Measurements from ENCODE around the gene FNDC3B. TPM values are rescaled to one million over a fixed set of nuclear protein-coding genes. Genes with fewer than 3 reads are reported as not detected.

The FNDC3B gene
- total RNA-seq, 1 experiment from 2014 or later, result 173 TPM

- no peak for DNase-seq (ENCODE audit: low read depth, low spot score)
- ChIA-PET CTCF (no interaction called here), POLR2A (no interaction called here)
- no TSS peak for BruUV-seq (replicated peaks)
- peak overlapping the region; percentile 92 for H3K27ac ChIP-seq (ENCODE audit: low read length)
- in situ Hi-C loops (cut with HindIII; ENCODE audit: low pct_unique_long_range_greater_than_20kb, low sequenced_read_pairs) (no loop called here), intact Hi-C loops (cut with micrococcal nuclease; ENCODE audit: unreplicated experiment) (no loop called here)
- no peaks in the 10 kb centered on the region for H3K9me3 ChIP-seq (ENCODE audit: control insufficient read depth, insufficient read depth, low read depth, low read length)
- peak; percentile 85 for ATAC-seq
- no peaks in the 10 kb centered on the region for H3K27me3 ChIP-seq (ENCODE audit: control insufficient read depth, insufficient read depth, low read length)
- H3K36me3 ChIP-seq (ENCODE audit: control insufficient read depth, insufficient read depth, low read length), result no peaks in the 10 kb centered on the region
- H3K4me3 ChIP-seq (ENCODE audit: low read depth in 2 of 2, low read length in 2 of 2), result peak overlapping the region in 1 of 2 experiments; percentile 9; a peak in 2 of 4 replicates
- H3K4me1 ChIP-seq (ENCODE audit: control insufficient read depth, insufficient read depth, low read length), result peaks cover 66% of the 10 kb centered on the region
- TF ChIP-seq REST (IDR thresholded peaks at IDR 0.05; ENCODE audit: insufficient read depth in 1 of 2, low read depth in 2 of 2, low read length in 1 of 2) (no peak), SIN3A (IDR thresholded peaks at IDR 0.05; ENCODE audit: borderline replicate concordance, insufficient read depth, low read depth, low read length) (no peak), CTCF (IDR thresholded peaks at IDR 0.05) (no peak), TCF7L2 (IDR thresholded peaks at IDR 0.05; ENCODE audit: low read depth, low read length) (no peak), POLR2AphosphoS5 (IDR thresholded peaks at IDR 0.05; ENCODE audit: low read depth, low read length) (peak; percentile 52; the same call in 1 of the 2 replicates)
These were observed 164.3 kb downstream of the FNDC3B start for GRCh38 chr3:172203522-172204258.

GRCh38 chr3:172204716-172205115, 165.3 kb downstream of the FNDC3B start:
- H3K4me1 ChIP-seq (ENCODE audit: control insufficient read depth, insufficient read depth, low read length), result peaks cover 76% of the 10 kb centered on the region
- no TSS peak for BruUV-seq (replicated peaks)
- no peak overlapping the region for H3K4me3 ChIP-seq (ENCODE audit: low read depth in 2 of 2, low read length in 2 of 2)
- no peaks in the 10 kb centered on the region for H3K27me3 ChIP-seq (ENCODE audit: control insufficient read depth, insufficient read depth, low read length)
- ChIA-PET POLR2A (no interaction called here), CTCF (no interaction called here)
- intact Hi-C loops (cut with micrococcal nuclease; ENCODE audit: unreplicated experiment), result no loop called here
- ATAC-seq (no peak), DNase-seq (ENCODE audit: low read depth, low spot score) (no peak)
- in situ Hi-C loops (cut with HindIII; ENCODE audit: low pct_unique_long_range_greater_than_20kb, low sequenced_read_pairs), result no loop called here
- H3K9me3 ChIP-seq (ENCODE audit: control insufficient read depth, insufficient read depth, low read depth, low read length), result no peaks in the 10 kb centered on the region
- H3K36me3 ChIP-seq (ENCODE audit: control insufficient read depth, insufficient read depth, low read length), result no peaks in the 10 kb centered on the region
- no peak for TF ChIP-seq SIN3A (IDR thresholded peaks at IDR 0.05; ENCODE audit: borderline replicate concordance, insufficient read depth, low read depth, low read length)
- TF ChIP-seq POLR2AphosphoS5 (IDR thresholded peaks at IDR 0.05; ENCODE audit: low read depth, low read length), result no peak
- no peak for TF ChIP-seq TCF7L2 (IDR thresholded peaks at IDR 0.05; ENCODE audit: low read depth, low read length)
- no peak for TF ChIP-seq REST (IDR thresholded peaks at IDR 0.05; ENCODE audit: insufficient read depth in 1 of 2, low read depth in 2 of 2, low read length in 1 of 2)
- TF ChIP-seq CTCF (IDR thresholded peaks at IDR 0.05), result no peak
- peak overlapping the region; percentile 92 for H3K27ac ChIP-seq (ENCODE audit: low read length)
